ENCODE measurements around the gene CEMP1.
A peak's percentile ranks its signal among the peaks of the same experiment; 100 is the strongest.
"Not testable (repeated sequence)": the region's sequence is repeated elsewhere in the genome, so short reads cannot be mapped to it uniquely, and the experiment has no call there.

The CEMP1 gene

GRCh38 chr16:2534335-2534734 lies 3.1 kb upstream of the CEMP1 start:
- DNase-seq, result not testable (repeated sequence)

DNA sequence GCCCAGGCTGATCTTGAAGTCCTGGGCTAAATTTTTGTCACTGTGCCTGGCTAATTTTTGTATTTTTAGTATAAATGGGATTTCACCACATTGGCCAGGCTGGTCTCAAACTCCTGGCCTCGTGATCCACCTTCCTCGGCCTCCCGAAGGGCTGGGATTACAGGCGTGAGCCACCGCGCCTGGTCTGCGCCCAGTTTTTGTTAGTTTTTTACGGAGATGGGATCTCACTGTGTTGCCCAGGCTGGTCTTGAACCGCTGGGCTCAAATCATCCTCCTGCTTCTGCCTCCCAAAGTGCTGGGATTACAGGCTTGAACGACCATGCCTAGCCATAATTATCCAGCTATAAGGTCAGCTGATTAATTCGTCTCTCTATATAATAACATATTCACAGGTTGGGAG lies 2.7 kb upstream of the CEMP1 start:
- no peak for DNase-seq

DNA sequence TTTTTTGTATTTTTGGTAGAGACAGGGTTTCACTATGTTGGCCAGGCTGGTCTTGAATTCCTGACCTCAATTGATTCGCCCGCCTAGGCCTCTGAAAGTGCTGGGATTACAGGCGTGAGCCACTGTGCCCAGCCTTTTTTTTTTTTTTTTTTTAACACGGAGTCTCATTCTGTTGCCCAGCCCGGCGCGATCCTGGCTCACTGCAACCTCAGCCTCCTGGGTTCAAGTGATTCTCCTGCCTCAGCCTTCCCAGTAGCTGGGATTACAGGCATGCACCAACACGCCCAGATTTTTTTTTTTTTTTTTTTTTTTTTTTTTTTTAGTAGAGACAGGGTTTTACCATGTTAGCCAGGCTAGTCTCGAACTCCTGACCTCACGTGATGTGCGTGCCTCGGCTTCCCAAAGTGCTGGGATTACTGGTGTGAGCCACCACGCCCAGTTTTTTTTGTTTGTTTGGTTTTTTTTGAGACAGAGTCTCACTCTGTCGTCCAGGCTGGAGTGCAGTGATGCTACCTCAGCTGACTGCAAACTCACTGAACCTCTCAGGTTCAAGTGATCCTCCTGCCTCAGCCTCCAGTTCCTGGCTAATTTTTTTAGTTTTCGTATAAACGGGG lies 2.0 kb upstream of the CEMP1 start:
- DNase-seq, result not testable (repeated sequence)

GRCh38 chr16:2532494-2533141 lies 1.4 kb upstream of the CEMP1 start:
- peak; percentile 79 for DNase-seq

- peak; percentile 97 for DNase-seq
These were observed 687 bp upstream of the CEMP1 start for GRCh38 chr16:2531696-2532493.

GRCh38 chr16:2530629-2531318 lies 434 bp downstream of the CEMP1 start:
- DNase-seq, result no peak

GRCh38 chr16:2529961-2530628 lies 1.1 kb downstream of the CEMP1 start:
- DNase-seq, result no peak

GRCh38 chr16:2529061-2529931 lies 1.9 kb downstream of the CEMP1 start:
- DNase-seq, result no peak

DNA sequence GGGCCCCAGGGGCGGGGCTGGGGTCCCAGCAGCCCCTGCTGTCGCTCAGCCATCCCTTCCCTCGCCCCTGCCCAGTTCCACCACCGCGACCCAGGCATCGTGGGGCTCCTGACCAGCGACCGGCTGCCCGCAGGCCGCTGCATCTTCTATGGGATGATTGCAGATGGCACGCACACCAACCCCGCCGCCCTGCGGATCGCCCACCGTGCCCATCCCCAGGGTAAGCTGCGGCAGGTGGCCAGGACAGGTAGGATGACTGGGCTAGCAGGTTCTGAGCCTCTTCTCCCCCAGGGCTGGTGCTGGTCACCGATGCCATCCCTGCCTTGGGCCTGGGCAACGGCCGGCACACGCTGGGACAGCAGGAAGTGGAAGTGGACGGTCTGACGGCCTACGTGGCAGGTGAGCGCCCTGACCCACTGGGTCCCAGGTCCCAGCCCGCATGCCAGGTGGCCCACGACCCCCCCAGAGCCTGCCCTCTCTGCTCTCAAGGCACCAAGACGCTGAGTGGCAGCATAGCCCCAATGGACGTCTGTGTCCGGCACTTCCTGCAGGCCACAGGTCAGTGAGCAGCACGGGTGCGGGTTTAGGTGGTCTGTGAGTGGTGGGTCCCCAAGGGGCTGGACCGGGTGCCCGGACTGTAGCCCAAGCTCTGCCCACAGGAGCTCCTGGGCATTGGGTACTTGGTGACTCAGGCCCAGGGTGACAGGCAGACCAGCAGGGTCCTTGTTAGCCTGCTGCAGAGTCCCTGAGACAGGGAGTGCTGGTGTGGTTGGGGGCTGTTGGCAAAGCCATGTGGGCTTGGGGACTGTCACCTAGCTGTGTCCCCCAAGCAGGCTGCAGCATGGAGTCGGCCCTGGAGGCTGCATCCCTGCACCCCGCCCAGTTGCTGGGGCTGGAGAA lies 2.8 kb downstream of the CEMP1 start:
- DNase-seq, result no peak

DNA sequence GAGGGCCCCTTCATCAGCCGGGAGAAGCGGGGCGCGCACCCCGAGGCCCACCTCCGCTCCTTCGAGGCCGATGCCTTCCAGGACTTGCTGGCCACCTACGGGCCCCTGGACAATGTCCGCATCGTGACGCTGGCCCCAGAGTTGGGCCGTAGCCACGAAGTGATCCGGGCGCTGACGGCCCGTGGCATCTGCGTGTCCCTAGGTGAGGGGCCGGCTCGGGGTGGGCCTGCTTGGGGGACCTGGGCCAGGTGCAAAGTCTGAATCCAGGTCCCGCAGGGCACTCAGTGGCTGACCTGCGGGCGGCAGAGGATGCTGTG lies 3.5 kb downstream of the CEMP1 start:
- DNase-seq, result no peak

GRCh38 chr16:2527071-2527783 lies 4.0 kb downstream of the CEMP1 start:
- DNase-seq, result no peak

- DNase-seq, result no peak
These were observed 5.1 kb downstream of the CEMP1 start for GRCh38 chr16:2526135-2526534.

DNA sequence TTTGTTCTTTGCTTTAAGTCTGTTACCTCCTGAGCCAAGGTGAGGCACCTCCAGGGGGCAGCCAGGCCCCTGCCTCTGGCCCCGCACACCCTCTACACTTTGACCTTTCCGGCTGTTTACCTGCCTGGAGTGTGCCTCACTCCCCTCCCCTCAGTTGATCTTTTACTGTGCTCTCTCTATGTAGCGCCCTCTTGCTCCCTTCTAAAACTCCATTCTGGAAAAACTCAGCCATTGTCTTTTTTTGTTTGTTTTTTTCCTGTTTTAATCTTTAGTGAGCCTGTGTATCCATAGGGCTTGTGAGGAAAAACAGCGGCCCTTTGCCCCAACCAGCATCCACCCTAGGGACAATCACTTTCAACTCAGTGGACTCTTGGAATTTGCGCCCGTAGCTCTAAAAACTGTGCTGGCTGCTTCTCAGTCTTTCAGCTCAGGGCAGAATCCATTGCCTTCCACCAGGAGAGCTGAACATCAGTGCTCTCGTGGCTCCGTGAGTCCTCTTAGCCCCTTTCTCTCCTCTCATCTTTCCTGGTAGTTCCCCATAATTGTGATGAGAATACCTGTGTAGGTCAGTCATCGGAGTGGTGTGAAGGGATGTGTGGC lies 6.8 kb downstream of the CEMP1 start:
- DNase-seq, result no peak

GRCh38 chr16:2523801-2524231 lies 7.4 kb downstream of the CEMP1 start:
- no peak for DNase-seq

DNA sequence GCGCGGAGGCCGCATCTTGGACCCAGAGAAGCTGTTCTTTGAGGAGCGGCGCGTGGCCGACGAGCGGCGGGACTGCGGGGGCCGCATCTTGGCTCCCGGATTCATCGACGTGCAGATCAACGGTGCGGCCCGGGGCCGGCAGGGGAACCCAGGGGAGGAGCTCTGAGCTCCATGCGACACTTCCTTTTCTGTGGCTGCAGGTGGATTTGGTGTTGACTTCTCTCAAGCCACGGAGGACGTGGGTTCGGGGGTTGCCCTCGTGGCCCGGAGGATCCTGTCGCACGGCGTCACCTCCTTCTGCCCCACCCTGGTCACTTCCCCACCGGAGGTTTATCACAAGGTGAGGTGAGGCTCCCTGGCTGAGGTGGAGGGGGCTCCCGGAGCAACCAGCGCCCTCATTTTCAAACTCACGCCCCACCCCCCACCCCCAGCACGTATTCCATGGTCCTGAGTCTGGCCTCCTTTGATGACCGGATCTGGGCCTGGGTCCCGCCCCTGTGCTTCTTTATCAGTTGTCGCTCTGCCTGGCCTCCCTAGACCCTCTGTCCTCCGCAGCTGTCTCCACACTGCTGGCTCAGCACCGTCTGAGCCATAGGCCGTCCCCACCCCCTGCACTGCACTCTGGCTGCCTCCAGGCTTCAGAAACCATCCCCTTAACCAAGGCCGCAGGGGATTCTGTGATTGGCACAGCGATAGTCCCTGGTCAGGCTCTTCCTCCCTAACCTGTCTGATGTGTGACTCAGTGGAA lies 10.2 kb downstream of the CEMP1 start:
- DNase-seq, result peak; percentile 85

DNA sequence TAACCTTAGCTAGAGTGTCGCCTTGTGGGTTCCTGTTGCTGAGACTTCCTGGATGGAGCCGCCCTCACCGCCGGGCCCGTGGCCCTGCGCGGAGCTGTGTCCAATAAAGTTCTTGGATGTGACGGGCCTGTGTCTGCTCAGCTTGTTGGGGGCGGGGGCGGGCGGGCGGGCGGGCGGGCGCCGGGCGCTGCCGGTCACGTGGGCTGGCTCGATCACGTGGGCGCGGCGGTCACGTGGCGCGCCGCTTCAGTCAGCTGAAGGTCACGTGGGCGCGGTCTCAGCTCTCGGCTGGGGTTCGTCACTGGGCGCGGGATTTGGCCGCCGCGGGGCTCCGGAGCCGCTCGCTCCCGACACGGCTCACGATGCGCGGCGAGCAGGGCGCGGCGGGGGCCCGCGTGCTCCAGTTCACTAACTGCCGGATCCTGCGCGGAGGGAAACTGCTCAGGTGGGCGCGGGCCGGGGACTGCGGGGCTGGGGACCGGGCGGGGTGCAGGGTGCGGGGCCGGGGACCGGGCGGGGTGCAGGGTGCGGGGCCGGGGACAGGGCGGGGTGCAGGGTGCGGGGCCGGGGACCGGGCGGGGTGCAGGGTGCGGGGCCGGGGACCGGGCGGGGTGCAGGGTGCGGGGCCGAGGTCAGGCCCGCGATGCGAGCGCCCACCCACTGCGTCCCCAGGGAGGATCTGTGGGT lies 11.0 kb downstream of the CEMP1 start, which contains the start of gene AMDHD2:
Gene AMDHD2, plus strand, starts transcription at position 275 of the 687 bp plus-strand sequence. Its CDS starts 88 bp downstream, at position 363.
- DNase-seq, result peak; percentile 90

DNA sequence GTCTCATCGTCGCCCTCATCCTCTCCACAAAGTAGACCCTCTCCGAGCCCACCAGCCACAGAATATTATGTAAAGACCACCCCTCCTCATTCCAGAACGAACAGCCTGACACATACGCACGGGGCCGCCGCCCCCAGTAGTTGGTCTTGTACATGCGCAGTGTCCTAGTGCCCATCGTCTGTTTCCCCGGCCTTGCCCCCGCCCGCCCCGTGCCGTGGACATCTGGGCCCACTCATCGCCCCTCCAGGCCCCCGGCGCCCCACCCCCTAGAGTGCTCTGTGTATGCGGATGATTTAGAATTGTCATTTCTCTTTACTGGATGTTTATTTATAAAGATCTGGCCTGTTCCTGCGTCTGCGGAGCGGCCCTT lies 11.5 kb downstream of the CEMP1 start:
- DNase-seq, result no peak
